ENCODE data around the gene VOPP1. TPM values are rescaled to one million over a fixed set of nuclear protein-coding genes. Genes with fewer than 3 reads are reported as not detected.
"Not testable (repeated sequence)": the region's sequence is repeated elsewhere in the genome, so short reads cannot be mapped to it uniquely, and the experiment has no call there.

Gene VOPP1
- total RNA-seq, 1 donor from 2014 or later = 53.7 TPM

GRCh38 chr7:55474944-55475854 lies 97.1 kb downstream of the VOPP1 start:
- Histone ChIP-seq H3K4me1 (no peaks in the 10 kb centered on the region), H3K4me3 (no peak overlapping the region), H3K9me3 (no peaks in the 10 kb centered on the region), H3K27ac (no peak overlapping the region), H3K36me3 (peaks cover 5% of the 10 kb centered on the region), H3K27me3 (no peaks in the 10 kb centered on the region)
- ATAC-seq (no peak), DNase-seq (peak; percentile 40)
- TF ChIP-seq CTCF (IDR thresholded peaks at IDR 0.05) = no peak
- intact Hi-C loops (cut with DNase I) = no loop called here

GRCh38 chr7:55473932-55474331 lies 98.4 kb downstream of the VOPP1 start:
- intact Hi-C loops (cut with DNase I) = no loop called here
- Histone ChIP-seq H3K4me1 (no peaks in the 10 kb centered on the region), H3K4me3 (no peak overlapping the region), H3K27ac (no peak overlapping the region), H3K27me3 (no peaks in the 10 kb centered on the region), H3K9me3 (no peaks in the 10 kb centered on the region), H3K36me3 (peaks cover 5% of the 10 kb centered on the region)
- no peak for ATAC-seq
- peak; percentile 40 for DNase-seq
- TF ChIP-seq CTCF (IDR thresholded peaks at IDR 0.05) = no peak

GRCh38 chr7:55472928-55473725 lies 99.2 kb downstream of the VOPP1 start:
- Histone ChIP-seq H3K36me3 (peaks cover 5% of the 10 kb centered on the region), H3K4me1 (no peaks in the 10 kb centered on the region), H3K4me3 (no peak overlapping the region), H3K9me3 (no peaks in the 10 kb centered on the region), H3K27ac (no peak overlapping the region), H3K27me3 (no peaks in the 10 kb centered on the region)
- ATAC-seq = no peak
- DNase-seq = peak; percentile 48
- intact Hi-C loops (cut with DNase I) = no loop called here
- TF ChIP-seq CTCF (IDR thresholded peaks at IDR 0.05) = no peak

- H3K27ac ChIP-seq; H3K27me3 ChIP-seq; DNase-seq; H3K9me3 ChIP-seq; H3K4me1 ChIP-seq; ATAC-seq; intact Hi-C loops (cut with DNase I); H3K36me3 ChIP-seq; H3K4me3 ChIP-seq: not testable (repeated sequence)
Observed at GRCh38 chr7:55472406-55472805, 99.9 kb downstream of the VOPP1 start.

GRCh38 chr7:55471594-55471993 lies 100.7 kb downstream of the VOPP1 start:
- intact Hi-C loops (cut with DNase I); H3K36me3 ChIP-seq: not testable (repeated sequence)

GRCh38 chr7:55470261-55470660 lies 102.0 kb downstream of the VOPP1 start:
- DNase-seq (no peak), ATAC-seq (no peak)
- intact Hi-C loops (cut with DNase I) = no loop called here
- TF ChIP-seq CTCF (IDR thresholded peaks at IDR 0.05) = no peak
- H3K4me1 ChIP-seq = no peaks in the 10 kb centered on the region
- H3K27ac ChIP-seq = no peak overlapping the region
- H3K27me3 ChIP-seq = no peaks in the 10 kb centered on the region
- no peaks in the 10 kb centered on the region for H3K9me3 ChIP-seq
- no peak overlapping the region for H3K4me3 ChIP-seq
- peaks cover 5% of the 10 kb centered on the region for H3K36me3 ChIP-seq

More at GRCh38 chr7:55471594-55471993, 100.7 kb downstream of the VOPP1 start:
- not testable (repeated sequence) for H3K27ac ChIP-seq, DNase-seq, H3K9me3 ChIP-seq, H3K27me3 ChIP-seq, ATAC-seq, H3K4me1 ChIP-seq, H3K4me3 ChIP-seq
